GM18909 (cell line): ENCODE measurements around the gene CCNG2.
"Not testable (repeated sequence)": the region's sequence is repeated elsewhere in the genome, so short reads cannot be mapped to it uniquely, and the experiment has no call there.

ENCODE experiments used
- ATAC-seq: cut with Tn5 transposase; IDR thresholded peaks from one replicate; pipeline ENCODE4 v1.9.1; 2021; ENCODE audit warnings: mild to moderate bottlenecking; ENCODE audit not compliant: unreplicated experiment, poor library complexity

CCNG2 gene

GRCh38 chr4:77156912-77157858, at the start of gene CCNG2:
Gene CCNG2 (plus strand): TSS chr4:77157207. CDS start chr4:77158533, 1,326 bp downstream.
- ATAC-seq = peak; percentile 21

- no peak for ATAC-seq
Observed at GRCh38 chr4:77110730-77111129, 46.3 kb upstream of the CCNG2 start.

- ATAC-seq = no peak
Observed at GRCh38 chr4:77113069-77113468, 43.9 kb upstream of the CCNG2 start.

- no peak for ATAC-seq
Observed at GRCh38 chr4:77117721-77118120, 39.3 kb upstream of the CCNG2 start.

GRCh38 chr4:77120886-77121508, 36.0 kb upstream of the CCNG2 start:
- ATAC-seq = no peak

GRCh38 chr4:77121736-77122240, 35.2 kb upstream of the CCNG2 start:
- no peak for ATAC-seq

GRCh38 chr4:77122656-77123055, 34.4 kb upstream of the CCNG2 start:
- no peak for ATAC-seq

GRCh38 chr4:77123411-77123810, 33.6 kb upstream of the CCNG2 start:
- ATAC-seq = peak; percentile 48

- ATAC-seq = no peak
Observed at GRCh38 chr4:77124576-77124975, 32.4 kb upstream of the CCNG2 start.

- no peak for ATAC-seq
Observed at GRCh38 chr4:77125961-77126360, 31.0 kb upstream of the CCNG2 start.

GRCh38 chr4:77126809-77127208, 30.2 kb upstream of the CCNG2 start:
- ATAC-seq = peak; percentile 90

- ATAC-seq = peak; percentile 51
Observed at GRCh38 chr4:77127215-77127614, 29.8 kb upstream of the CCNG2 start.

- no peak for ATAC-seq
Observed at GRCh38 chr4:77127837-77128621, 29.0 kb upstream of the CCNG2 start.

- no peak for ATAC-seq
Observed at GRCh38 chr4:77132652-77133312, 24.2 kb upstream of the CCNG2 start.

- not testable (repeated sequence) for ATAC-seq
Observed at GRCh38 chr4:77137448-77137847, 19.6 kb upstream of the CCNG2 start.

GRCh38 chr4:77141964-77142645, 14.9 kb upstream of the CCNG2 start:
- ATAC-seq = no peak

GRCh38 chr4:77142646-77143028, 14.4 kb upstream of the CCNG2 start:
- ATAC-seq = no peak

GRCh38 chr4:77143091-77143490, 13.9 kb upstream of the CCNG2 start:
- ATAC-seq = no peak

GRCh38 chr4:77145842-77146185, 11.2 kb upstream of the CCNG2 start:
- no peak for ATAC-seq
